Endothelial cell of umbilical vein (primary cell): ENCODE measurements around the gene CEMIP. TPM values are rescaled to one million over a fixed set of nuclear protein-coding genes. Genes with fewer than 3 reads are reported as not detected.

Source experiments
- BruUV-seq: library from RNA; stranded (reverse); fragments of 400-500 nt; replicated peaks from 2 replicates; lab custom pipeline; 2021; lab: Mats Ljungman, UMichigan
- CTCF ChIA-PET: fragments of 300-600, 350-600 bp; sonication (Branson Sonifier 250); formaldehyde crosslinking; loops from one replicate; lab custom pipeline; 2021; ENCODE audit warnings: antibody characterized with exemption, inconsistent platforms; lab: Charles Lee
- POLR2A ChIA-PET: fragments of 300-600, 350-600 bp; sonication (Branson Sonifier 250); formaldehyde crosslinking; loops from one replicate; lab custom pipeline; 2021; ENCODE audit warnings: antibody characterized with exemption, inconsistent platforms; lab: Charles Lee
- DNase-seq: peaks from one replicate; pipeline ENCODE4 v3.0.0-alpha.2; 2011; ENCODE audit warnings: low read depth, low spot score
- FAIRE-seq: peaks from 2 replicates; lab custom pipeline; 2011; peaks lifted over from hg19 to GRCh38; lab: Jason Lieb, UNC
- H2AFZ ChIP-seq: 2 replicates; pipeline ENCODE4 v1.6.0; 2012; ENCODE audit warnings: low read depth, low read length, control low read depth, inconsistent platforms
- H3K27ac ChIP-seq: 2 replicates; pipeline ENCODE4 v1.5.1; 2011; ENCODE audit warnings: low read depth, mild to moderate bottlenecking, control low read depth, low read length, moderate library complexity; ENCODE audit not compliant: insufficient read depth
- H3K27me3 ChIP-seq, 2 experiments: 2 replicates each; pipeline versions ENCODE4 v1.6.0 to v1.6.1; 2011; ENCODE audit warnings: low read length in 2 of 2, mixed read lengths in 1 of 2; ENCODE audit not compliant: control insufficient read depth in 2 of 2, insufficient read depth in 2 of 2
- H3K36me3 ChIP-seq, 2 experiments: 2 replicates in 1 of 2; 3 replicates in 1 of 2; pipeline ENCODE4 v1.5.1; 2011; ENCODE audit warnings: low read length in 2 of 2, mild to moderate bottlenecking in 1 of 2, moderate library complexity in 1 of 2; ENCODE audit not compliant: control insufficient read depth in 2 of 2, insufficient read depth in 2 of 2; ENCODE audit errors: extremely low read depth in 1 of 2
- H3K4me1 ChIP-seq: 3 replicates; pipeline ENCODE4 v1.5.1; 2011; ENCODE audit warnings: mild to moderate bottlenecking, low read length; ENCODE audit not compliant: control insufficient read depth, insufficient read depth; ENCODE audit errors: extremely low read depth
- H3K4me2 ChIP-seq: 2 replicates; pipeline ENCODE4 v1.6.1; 2011; ENCODE audit warnings: low read length, control low read depth, mixed read lengths; ENCODE audit not compliant: insufficient read depth
- H3K4me3 ChIP-seq, 3 experiments: fragments of 200-600 bp in 1 of 3; sonication (generic), shearing (Covaris generic) in 1 of 3; replicated peaks in 1 of 3; 2 replicates each; pipeline ENCODE4 v1.5.1; 2011 to 2016; ENCODE audit warnings: control low read depth in 3 of 3, low read length in 3 of 3, mild to moderate bottlenecking in 2 of 3, inconsistent platforms in 1 of 3, low read depth in 1 of 3, moderate library complexity in 1 of 3; ENCODE audit not compliant: insufficient read depth in 1 of 3
- H3K79me2 ChIP-seq: 2 replicates; pipeline ENCODE4 v1.6.0; 2012; ENCODE audit warnings: low read length, inconsistent platforms; ENCODE audit not compliant: control insufficient read depth, insufficient read depth
- H3K9ac ChIP-seq: replicated peaks from 2 replicates; pipeline ENCODE3; 2011; ENCODE audit warnings: low read length, control low read depth; ENCODE audit not compliant: insufficient read depth; ENCODE audit errors: extremely low read depth
- H3K9me1 ChIP-seq: replicated peaks from 3 replicates; pipeline ENCODE4 v1.6.0; 2011; ENCODE audit warnings: mild to moderate bottlenecking, low read length; ENCODE audit not compliant: control insufficient read depth, insufficient read depth; ENCODE audit errors: extremely low read depth
- H3K9me3 ChIP-seq: replicated peaks from 2 replicates; pipeline ENCODE4 v1.5.1; 2012; ENCODE audit warnings: low read length, inconsistent platforms; ENCODE audit not compliant: control insufficient read depth, insufficient read depth
- H4K20me1 ChIP-seq: replicated peaks from 2 replicates; pipeline ENCODE3; 2011; ENCODE audit warnings: mild to moderate bottlenecking, low read length; ENCODE audit not compliant: control insufficient read depth, insufficient read depth; ENCODE audit errors: extremely low read depth
- CTCF ChIP-seq, 2 donors: IDR thresholded peaks; 1 replicate in 1 of 2; 2 replicates in 1 of 2; pipeline ENCODE4 v1.5.1; 2011; ENCODE audit warnings: low read length in 2 of 2, mild to moderate bottlenecking in 2 of 2, moderate library complexity in 2 of 2, control low read depth in 1 of 2, inconsistent platforms in 1 of 2, low read depth in 1 of 2; ENCODE audit not compliant: insufficient read depth in 1 of 2; ENCODE audit errors: extremely low read depth in 1 of 2
- EZH2 ChIP-seq: IDR thresholded peaks from 2 replicates; pipeline ENCODE4 v1.6.1; 2012; ENCODE audit warnings: borderline replicate concordance, low read depth, mild to moderate bottlenecking, moderate library complexity, low read length, inconsistent platforms; ENCODE audit not compliant: severe bottlenecking
- FOS ChIP-seq: IDR thresholded peaks from 2 replicates; pipeline ENCODE4 v1.6.1; 2011; ENCODE audit warnings: mild to moderate bottlenecking, low read length, moderate library complexity, borderline replicate concordance; ENCODE audit not compliant: insufficient read depth
- GATA2 ChIP-seq: IDR thresholded peaks from 2 replicates; pipeline ENCODE4 v1.7.0; 2011; ENCODE audit warnings: low read depth, mild to moderate bottlenecking, moderate library complexity, mixed read lengths, low read length; ENCODE audit not compliant: insufficient read length, insufficient read depth
- JUN ChIP-seq: IDR thresholded peaks from 2 replicates; pipeline ENCODE4 v1.6.1; 2011; ENCODE audit warnings: borderline replicate concordance, low read depth; ENCODE audit not compliant: insufficient read length, insufficient read depth
- MYC ChIP-seq: IDR thresholded peaks from one replicate; pipeline ENCODE4 v1.6.1; 2011; ENCODE audit warnings: mild to moderate bottlenecking, low read depth, low read length
- POLR2A ChIP-seq: IDR thresholded peaks from 2 replicates; pipeline ENCODE4 v1.6.1; 2012; ENCODE audit warnings: low read depth, mild to moderate bottlenecking, control low read depth, low read length
- POLR2AphosphoS5 ChIP-seq: IDR thresholded peaks from 2 replicates; pipeline ENCODE4 v1.6.1; 2012; ENCODE audit warnings: low read depth, mild to moderate bottlenecking, control low read depth, low read length, moderate library complexity; ENCODE audit not compliant: insufficient read depth
- dilution Hi-C: fragments of 300-500 bp; cut with MboI; formaldehyde crosslinking; loops from one replicate; pipeline ENCODE4 v1.15.0; 2019; ENCODE audit warnings: low sequenced_read_pairs; ENCODE audit not compliant: extremely low pct_ligation_motif_present
- intact Hi-C: fragments of 100-400 bp; cut with micrococcal nuclease; formaldehyde crosslinking; loops from one replicate; pipeline ENCODE4 v1.10.0; 2022
- polyA plus RNA-seq, 4 experiments: library from polyadenylated mRNA; depleted of rRNA in 3 of 4; stranded (reverse) in 3 of 4; unstranded in 1 of 4; fragments of >200 nt; gene quantifications; 2 replicates each; pipeline versions ENCODE4 v1.2.1 to v1.2.3, GENCODE V29; 2011 to 2012; ENCODE audit warnings: missing spikeins in 1 of 4
- total RNA-seq: library from RNA; stranded (reverse); gene quantifications from 2 replicates; pipeline ENCODE4 v1.2.3, GENCODE V29; 2021
- TF ChIP-seq, protein P1 (sequence below): IDR thresholded peaks from 2 replicates; pipeline ENCODE4 v1.6.1; 2011; ENCODE audit not compliant: insufficient read depth, insufficient read length

Gene CEMIP
- total and polyA plus RNA-seq, 2 donors (not counting 3 experiments of a cell fraction or from before 2014, with no cell fraction given) = 0.01 TPM; not detected in 1

DNA sequence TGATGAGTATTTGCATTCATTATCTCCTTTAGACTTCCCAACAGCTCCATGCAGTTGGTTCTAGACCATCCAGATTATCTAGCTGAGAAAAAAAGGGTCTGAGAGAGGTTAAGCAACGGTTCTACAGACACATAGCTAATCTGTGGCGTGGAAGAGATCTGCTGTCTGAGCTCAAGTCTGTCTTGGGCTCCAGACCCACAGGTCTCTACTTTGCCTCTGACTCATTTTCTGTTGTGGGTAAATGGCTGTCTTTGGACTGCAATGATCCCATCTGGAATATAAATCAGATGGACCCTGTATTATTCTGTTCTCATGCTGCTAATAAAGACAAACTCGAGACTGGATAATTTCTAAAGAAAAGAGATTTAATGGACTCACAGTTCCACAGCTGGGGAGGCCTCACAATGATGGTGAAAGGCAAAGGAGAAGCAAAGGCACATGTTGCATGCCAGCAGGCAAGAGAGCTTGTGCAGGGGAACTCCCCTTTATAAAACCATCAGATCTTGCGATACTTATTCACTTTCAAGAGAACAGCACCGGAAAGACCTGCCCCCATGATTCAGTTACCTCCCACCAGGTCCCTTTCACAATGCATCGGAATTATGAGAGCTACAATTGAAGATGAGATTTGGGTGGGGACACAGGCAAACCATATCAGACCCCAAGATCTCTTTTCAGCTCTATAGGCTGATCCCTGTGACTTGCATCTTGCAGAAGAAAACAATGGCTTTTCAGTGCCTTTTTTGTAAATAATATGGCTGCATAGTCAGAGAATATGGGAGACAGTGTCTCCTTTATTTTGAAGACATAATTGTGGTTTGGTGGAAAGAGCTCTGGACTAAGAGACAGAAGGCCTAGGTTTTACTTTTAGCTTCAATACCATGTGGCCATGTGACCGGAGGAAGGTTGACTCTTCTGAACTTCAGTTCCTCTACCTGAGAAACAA is 24.7 kb downstream of the CEMIP start:
- H3K9me3 ChIP-seq = no peaks in the 10 kb centered on the region
- H3K4me2 ChIP-seq = no peak overlapping the region
- FAIRE-seq (no peak), DNase-seq (no peak)
- no peak overlapping the region for H3K9ac ChIP-seq
- no peak overlapping the region for H2AFZ ChIP-seq
- intact Hi-C loops = no loop called here
- H3K4me3 ChIP-seq = no peak overlapping the region
- peaks cover 11% of the 10 kb centered on the region for H3K4me1 ChIP-seq
- POLR2A ChIA-PET = no interaction called here
- H3K9me1 ChIP-seq = no peaks in the 10 kb centered on the region
- no peaks in the 10 kb centered on the region for H3K36me3 ChIP-seq
- dilution Hi-C loops = no loop called here
- CTCF ChIA-PET = interaction anchor here (1.2 kb wide), 1 partner anchor 462 kb away, joined by 3 read pairs; no protein-coding TSS in a partner anchor
- TF ChIP-seq, protein P1, sequence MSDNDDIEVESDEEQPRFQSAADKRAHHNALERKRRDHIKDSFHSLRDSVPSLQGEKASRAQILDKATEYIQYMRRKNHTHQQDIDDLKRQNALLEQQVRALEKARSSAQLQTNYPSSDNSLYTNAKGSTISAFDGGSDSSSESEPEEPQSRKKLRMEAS = no peak
- TF ChIP-seq JUN (no peak), POLR2AphosphoS5 (no peak), POLR2A (no peak), CTCF (IDR thresholded peaks at IDR 0.05; ENCODE audit: extremely low read depth in 1 of 2, insufficient read depth in 1 of 2, low read depth in 1 of 2, low read length in 2 of 2) (no peak), FOS (no peak), MYC (no peak), EZH2 (no peak), GATA2 (no peak)
- H4K20me1 ChIP-seq = no peaks in the 10 kb centered on the region
- no peaks in the 10 kb centered on the region for H3K79me2 ChIP-seq
- no peaks in the 10 kb centered on the region for H3K27me3 ChIP-seq
- BruUV-seq = no TSS peak
- no peak overlapping the region for H3K27ac ChIP-seq
